ENCODE data around the gene LRRC8C. TPM values are rescaled to one million over a fixed set of nuclear protein-coding genes. Genes with fewer than 3 reads are reported as not detected.
"Not testable (repeated sequence)": the region's sequence is repeated elsewhere in the genome, so short reads cannot be mapped to it uniquely, and the experiment has no call there.

LRRC8C gene
- total RNA-seq, 2 donors from 2014 or later = 10.5 to 11.9 TPM

GRCh38 chr1:89692601-89693521 lies 59.9 kb downstream of the LRRC8C start:
- intact Hi-C loops (cut with DNase I) = no loop called here
- DNase-seq (ENCODE audit: low spot score) = no peak

GRCh38 chr1:89695847-89696246 lies 62.9 kb downstream of the LRRC8C start:
- intact Hi-C loops (cut with DNase I) = no loop called here

GRCh38 chr1:89697383-89697782 lies 64.5 kb downstream of the LRRC8C start:
- intact Hi-C loops (cut with DNase I) = no loop called here
- no peak for DNase-seq (ENCODE audit: low spot score)

More at GRCh38 chr1:89695847-89696246, 62.9 kb downstream of the LRRC8C start:
- DNase-seq (ENCODE audit: low spot score) = no peak

- intact Hi-C loops (cut with DNase I) = no loop called here
- no peak for DNase-seq (ENCODE audit: low spot score)
Measured at GRCh38 chr1:89698020-89698560, 65.2 kb downstream of the LRRC8C start.

GRCh38 chr1:89698624-89699023 lies 65.7 kb downstream of the LRRC8C start:
- no peak for DNase-seq (ENCODE audit: low spot score)
- intact Hi-C loops (cut with DNase I) = no loop called here

GRCh38 chr1:89699451-89699986 lies 66.6 kb downstream of the LRRC8C start:
- intact Hi-C loops (cut with DNase I) = no loop called here
- DNase-seq (ENCODE audit: low spot score) = no peak

- no peak for DNase-seq (ENCODE audit: low spot score)
- intact Hi-C loops (cut with DNase I) = no loop called here
Measured at GRCh38 chr1:89701746-89702241, 68.9 kb downstream of the LRRC8C start.

GRCh38 chr1:89702520-89703045 lies 69.7 kb downstream of the LRRC8C start:
- no peak for DNase-seq (ENCODE audit: low spot score)
- intact Hi-C loops (cut with DNase I) = no loop called here

- DNase-seq (ENCODE audit: low spot score) = no peak
- intact Hi-C loops (cut with DNase I) = no loop called here
Measured at GRCh38 chr1:89703469-89703868, 70.5 kb downstream of the LRRC8C start.

- intact Hi-C loops (cut with DNase I) = no loop called here
Measured at GRCh38 chr1:89704014-89704413, 71.1 kb downstream of the LRRC8C start.

GRCh38 chr1:89704885-89705284 lies 72.0 kb downstream of the LRRC8C start:
- DNase-seq (ENCODE audit: low spot score); intact Hi-C loops (cut with DNase I): not testable (repeated sequence)

More at GRCh38 chr1:89704014-89704413, 71.1 kb downstream of the LRRC8C start:
- DNase-seq (ENCODE audit: low spot score) = no peak

- no peak for DNase-seq (ENCODE audit: low spot score)
- intact Hi-C loops (cut with DNase I) = no loop called here
Measured at GRCh38 chr1:89705901-89706699, 73.2 kb downstream of the LRRC8C start.

GRCh38 chr1:89706700-89707012 lies 73.7 kb downstream of the LRRC8C start:
- intact Hi-C loops (cut with DNase I) = no loop called here
- no peak for DNase-seq (ENCODE audit: low spot score)

- DNase-seq (ENCODE audit: low spot score) = no peak
- intact Hi-C loops (cut with DNase I) = no loop called here
Measured at GRCh38 chr1:89708751-89709375, 75.9 kb downstream of the LRRC8C start.

GRCh38 chr1:89710498-89711139 lies 77.7 kb downstream of the LRRC8C start:
- no peak for DNase-seq (ENCODE audit: low spot score)
- intact Hi-C loops (cut with DNase I) = no loop called here

GRCh38 chr1:89711140-89711778 lies 78.3 kb downstream of the LRRC8C start:
- DNase-seq (ENCODE audit: low spot score) = no peak
- intact Hi-C loops (cut with DNase I) = no loop called here

- DNase-seq (ENCODE audit: low spot score) = no peak
Measured at GRCh38 chr1:89712420-89712819, 79.5 kb downstream of the LRRC8C start.

GRCh38 chr1:89715677-89716076 lies 82.8 kb downstream of the LRRC8C start:
- no peak for DNase-seq (ENCODE audit: low spot score)
- intact Hi-C loops (cut with DNase I) = no loop called here

More at GRCh38 chr1:89712420-89712819, 79.5 kb downstream of the LRRC8C start:
- intact Hi-C loops (cut with DNase I) = no loop called here
